Measurements from ENCODE around the gene MRPL40.
A peak's percentile ranks its signal among the peaks of the same experiment; 100 is the strongest.

Gene MRPL40

DNA sequence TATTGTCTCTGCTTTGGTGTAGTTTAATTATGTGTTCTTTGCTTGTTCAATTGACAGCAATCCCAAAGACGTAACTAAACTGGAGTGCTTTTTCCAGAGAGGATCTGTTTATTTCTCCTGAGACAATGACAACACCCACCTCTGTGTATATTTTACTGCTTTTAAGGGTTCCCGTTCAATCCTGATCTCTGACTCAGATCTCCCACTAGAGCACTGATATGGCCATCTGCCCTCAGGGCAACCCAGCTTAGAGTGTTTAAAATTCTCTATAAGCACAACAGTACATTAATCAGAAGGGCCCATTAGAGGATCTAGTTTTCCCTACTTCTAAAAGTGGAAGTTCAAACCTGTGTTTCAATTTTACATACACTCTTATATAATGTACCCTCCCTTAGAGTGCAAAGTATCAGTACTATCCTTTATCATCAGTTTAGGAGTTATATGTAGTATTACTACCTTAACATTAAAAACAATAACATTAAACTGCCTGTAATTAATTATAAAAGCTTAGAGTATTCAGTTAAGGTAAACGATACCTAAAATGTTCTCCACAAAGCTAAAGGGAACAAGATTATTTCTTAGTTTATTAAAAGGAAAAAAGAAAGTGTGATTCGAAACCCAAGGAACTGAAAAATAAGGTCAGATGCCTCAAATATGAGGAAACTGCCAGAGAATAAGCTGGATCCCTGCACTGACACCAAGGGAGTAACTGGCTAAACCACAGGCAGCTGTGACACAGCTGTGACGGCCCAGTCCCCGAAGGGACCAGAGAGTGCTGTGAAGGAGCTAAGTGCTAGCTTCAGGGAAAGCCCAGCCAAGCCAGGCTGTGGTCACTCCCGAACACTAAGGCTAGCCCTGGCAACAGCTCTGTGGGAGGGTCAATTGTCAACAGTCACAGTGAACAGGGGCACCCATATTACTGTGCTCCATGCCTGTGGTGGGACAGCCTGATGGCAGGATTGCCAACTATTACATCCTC is 31.4 kb downstream of the MRPL40 start:
- no peak for DNase-seq

DNA sequence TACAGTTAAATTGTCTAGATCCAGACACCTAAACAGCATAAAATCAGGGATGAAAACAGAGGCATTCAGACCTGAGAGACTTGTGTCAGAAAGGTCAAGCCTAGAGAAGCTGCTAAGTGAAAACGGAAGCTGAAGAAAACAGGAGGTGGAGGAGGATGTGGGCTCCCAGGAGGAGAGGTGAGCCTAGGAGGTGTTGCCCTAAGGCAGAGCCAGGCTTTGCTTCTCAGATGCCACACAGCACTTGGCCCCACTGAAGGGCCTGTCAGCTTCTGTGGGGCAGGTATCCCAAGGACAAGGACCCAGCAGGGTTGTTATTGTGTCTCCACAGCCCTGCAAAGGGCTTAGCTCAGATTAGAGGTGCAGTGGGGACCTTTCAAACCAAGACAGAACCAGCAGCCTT is 32.2 kb downstream of the MRPL40 start:
- DNase-seq, result no peak

DNA sequence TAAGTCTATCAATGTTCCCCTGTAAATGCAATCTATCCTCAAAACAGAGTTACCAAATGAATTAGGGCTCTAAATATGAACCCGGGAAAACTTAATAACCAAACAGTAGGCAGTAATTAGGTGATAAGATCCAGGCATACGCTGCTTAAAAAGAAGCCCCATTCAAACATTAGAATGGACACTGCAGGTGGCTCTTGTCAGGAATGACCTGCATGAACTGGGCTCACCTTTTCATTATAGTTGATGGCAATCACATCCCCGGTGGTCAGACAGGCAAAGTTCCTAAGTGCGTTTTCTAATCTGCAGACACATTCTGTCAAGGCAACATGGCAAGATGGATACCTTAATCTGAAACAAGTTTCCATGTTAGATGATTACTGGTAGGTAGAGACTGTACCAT is 32.6 kb downstream of the MRPL40 start:
- DNase-seq, result no peak

DNA sequence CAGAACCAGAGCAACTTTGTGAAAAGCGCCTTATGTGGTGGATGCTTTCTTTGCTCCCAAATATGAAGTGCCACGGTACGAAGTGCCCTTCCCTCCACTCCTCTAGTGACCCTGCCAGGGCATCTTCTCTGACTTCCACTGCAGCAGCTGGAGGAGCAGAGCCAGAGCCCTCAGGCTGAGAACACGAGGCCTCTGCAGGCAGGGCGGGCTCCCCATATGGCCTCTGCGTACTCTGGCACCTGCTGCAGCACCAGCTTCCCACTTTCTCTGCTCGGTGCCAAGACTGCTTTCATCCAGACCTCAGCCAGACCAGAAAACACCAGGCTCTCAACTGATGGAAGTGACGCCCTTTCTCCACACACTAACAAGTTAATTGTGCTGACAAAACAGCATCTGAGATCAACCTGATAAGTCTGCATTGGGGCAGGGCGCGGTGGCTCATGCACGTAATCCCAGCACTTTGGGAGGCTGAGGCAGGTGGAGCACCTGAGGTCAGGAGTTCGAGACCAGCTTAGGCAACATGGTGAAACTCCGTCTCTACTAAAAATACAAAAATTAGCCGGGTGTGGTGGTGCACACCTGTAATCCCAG is 33.9 kb downstream of the MRPL40 start:
- no peak for DNase-seq

DNA sequence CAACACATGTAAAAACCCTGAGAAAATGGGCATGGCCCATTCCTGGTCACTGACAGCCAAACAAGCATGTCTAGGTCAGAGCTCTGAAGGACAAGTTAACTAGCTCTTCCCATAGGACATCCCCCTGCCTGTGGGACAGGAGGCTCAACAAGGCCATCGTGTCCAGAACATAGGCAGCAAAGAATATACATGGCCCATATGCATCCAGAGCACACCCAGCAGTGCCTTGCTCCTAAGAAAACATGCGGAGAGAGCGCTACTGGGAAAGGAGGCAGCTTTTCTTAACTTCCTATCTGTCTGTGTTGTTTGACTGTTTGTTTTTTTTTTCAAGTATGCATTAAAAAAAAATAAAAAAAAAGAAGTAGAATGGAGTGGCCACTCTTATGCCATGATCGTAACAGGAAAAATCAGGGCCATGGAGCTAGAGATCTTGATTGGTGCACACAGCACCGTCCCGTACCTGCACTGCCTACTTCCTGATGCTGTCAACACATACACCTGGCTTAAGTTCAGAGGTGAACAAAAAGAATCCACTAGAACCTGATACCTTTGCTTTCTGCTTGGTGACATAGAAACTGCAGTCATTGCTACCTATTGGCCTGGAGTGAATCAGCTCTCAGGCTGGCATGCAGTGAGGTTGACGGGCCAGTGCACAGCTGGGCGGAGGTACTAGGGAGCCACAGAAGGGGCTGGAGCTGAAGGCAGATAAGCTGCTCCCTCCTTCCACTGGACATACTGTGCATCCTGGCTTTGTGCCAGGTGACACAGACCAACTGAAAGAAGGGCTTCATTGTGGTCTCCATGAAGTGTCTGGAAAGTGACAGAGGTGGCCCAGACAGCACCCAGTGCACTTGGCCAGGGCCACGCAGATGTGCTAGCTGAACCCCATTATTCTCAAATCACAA is 34.8 kb downstream of the MRPL40 start:
- no peak for DNase-seq

GRCh38 chr22:19467912-19468311 is 35.6 kb downstream of the MRPL40 start:
- no peak for DNase-seq

DNA sequence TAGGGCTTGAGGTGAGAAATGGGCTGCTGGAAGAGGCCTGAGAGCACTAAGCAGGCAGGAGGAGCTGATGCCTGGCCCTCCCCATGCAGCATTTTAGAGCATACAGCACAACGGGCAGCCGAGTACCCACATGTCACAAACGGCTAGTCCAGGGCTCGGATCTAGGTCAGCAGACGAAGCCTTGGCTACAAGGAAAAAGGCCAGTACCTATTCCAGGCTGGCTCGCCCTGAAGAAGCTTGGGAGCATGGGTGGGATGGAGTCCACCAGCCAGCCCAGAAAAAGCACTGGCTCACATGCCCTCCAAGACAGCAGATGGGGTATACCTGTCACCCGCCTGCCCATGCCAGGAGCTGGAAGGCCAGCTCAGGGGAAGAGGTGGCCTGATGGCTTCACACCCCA is 37.1 kb downstream of the MRPL40 start:
- no peak for DNase-seq

DNA sequence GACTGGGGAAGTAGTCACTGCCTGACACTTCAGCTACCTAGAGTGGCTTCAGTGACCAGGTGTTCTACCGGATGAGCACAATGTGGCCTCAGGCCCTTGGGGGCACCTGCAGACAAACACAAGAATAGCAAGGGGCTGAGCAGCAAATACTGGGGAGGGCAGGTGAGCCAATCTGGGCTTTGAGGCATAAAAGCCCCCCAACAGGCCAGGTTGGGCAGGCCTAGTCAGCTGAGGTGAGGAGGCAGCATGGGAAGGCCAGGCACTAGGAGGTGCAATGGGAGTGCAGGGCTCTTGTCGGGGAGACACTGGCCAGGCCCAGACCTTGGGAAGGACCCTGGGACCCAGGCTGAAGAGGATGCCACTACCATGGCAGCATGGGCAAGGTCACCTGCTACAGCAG is 37.7 kb downstream of the MRPL40 start:
- DNase-seq, result no peak

DNA sequence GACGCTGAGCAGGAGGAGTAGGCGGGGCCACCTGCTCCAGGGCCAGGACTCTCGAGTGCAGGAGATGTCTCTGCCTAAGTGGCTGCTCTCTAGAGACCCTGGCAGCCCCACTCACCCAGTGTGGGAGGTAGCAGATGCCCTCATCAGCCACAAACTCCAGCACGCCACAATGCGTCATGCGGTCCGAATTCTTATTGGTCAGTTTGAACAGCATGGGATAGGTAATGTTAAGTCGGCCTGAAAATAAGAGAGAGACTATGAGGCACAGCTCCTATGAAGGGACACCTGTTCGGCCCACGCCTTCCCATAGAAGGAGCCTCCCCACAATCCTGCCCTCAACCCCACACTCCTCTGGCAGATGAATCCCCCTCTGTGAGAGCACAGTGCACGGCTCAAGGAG is 39.2 kb downstream of the MRPL40 start:
- no peak for DNase-seq

GRCh38 chr22:19472233-19472632 is 39.9 kb downstream of the MRPL40 start:
- no peak for DNase-seq

DNA sequence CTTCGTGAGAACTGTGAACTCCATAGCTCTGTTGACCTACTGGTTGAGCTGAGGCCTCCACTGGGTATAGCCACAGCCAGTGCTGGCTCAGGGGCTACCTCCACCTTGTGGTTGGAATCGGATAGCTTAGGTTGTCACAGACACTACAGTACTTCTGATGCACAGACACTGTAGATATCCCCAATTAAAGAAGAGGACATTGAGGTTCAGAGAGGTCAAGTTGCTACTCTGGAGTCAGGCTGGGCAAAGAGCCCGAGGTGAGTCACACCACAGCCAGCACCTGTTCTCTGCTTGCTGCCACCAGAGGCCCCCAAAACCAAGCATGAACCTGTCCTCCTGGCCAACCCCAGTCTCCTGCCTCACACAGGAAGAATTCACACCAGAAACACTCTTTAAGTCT is 41.2 kb downstream of the MRPL40 start:
- DNase-seq, result no peak

DNA sequence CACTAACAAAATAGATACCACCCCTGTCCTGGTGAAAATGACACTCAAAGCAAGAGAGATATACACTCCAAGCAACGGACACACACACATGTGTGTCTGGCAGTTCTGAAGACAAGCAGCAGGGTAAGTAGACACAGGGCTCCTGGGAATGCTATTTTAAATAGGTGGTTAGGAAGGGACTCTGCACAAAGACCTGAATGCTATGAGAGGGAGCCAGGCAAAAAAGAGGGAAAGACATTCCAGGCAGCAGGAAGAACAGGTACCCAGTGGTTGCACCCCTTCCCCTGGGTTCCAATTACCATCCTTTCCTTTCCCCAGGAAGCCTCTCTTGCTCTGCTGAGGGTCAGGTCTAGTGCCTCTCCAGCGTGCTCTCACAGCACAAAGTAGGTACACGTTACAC is 43.7 kb downstream of the MRPL40 start:
- DNase-seq, result no peak

GRCh38 chr22:19477321-19478044 is 45.1 kb downstream of the MRPL40 start:
- peak in 1 of 2 donors; percentile 21 for DNase-seq

DNA sequence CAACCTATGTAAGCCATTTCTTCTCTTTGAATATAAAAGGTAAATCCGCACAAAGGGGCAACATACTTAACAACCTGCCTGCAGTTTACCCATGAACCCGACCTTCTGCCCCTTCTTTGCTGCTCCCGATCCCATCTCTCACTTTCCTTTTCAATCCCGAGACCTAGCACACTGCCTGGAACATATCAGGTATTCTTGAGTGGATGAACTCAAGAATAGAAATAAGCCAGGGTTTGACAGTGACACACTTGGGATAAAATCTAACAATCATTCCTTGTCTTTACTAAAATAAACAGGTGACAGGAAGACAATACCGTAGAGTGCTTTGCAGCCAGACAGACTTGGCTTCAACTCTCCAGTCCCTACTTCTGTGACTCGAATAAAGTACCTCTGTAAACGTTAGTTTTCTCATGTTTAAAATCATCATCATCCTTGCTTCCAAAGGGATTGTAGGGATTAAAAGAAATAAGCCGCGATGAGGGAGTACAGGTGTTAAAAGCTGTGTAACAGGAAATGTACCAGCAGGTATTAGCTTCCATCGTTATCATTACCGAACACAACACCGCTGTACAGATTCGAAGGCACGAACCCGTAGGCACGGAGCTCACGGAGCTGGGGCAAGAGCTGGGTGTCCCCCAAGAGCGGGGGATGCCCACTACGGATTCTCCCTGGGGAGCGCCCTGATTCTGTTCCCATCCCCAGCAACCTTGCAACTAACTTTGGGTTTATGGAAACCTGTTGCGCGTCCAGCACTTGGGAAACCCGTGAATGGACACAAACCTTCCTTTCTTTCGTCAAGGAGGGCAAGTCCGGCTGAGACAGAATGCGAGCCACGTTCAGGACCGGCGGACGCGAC is 45.9 kb downstream of the MRPL40 start:
- DNase-seq, result peak in 1 of 2 donors; percentile 21

DNA sequence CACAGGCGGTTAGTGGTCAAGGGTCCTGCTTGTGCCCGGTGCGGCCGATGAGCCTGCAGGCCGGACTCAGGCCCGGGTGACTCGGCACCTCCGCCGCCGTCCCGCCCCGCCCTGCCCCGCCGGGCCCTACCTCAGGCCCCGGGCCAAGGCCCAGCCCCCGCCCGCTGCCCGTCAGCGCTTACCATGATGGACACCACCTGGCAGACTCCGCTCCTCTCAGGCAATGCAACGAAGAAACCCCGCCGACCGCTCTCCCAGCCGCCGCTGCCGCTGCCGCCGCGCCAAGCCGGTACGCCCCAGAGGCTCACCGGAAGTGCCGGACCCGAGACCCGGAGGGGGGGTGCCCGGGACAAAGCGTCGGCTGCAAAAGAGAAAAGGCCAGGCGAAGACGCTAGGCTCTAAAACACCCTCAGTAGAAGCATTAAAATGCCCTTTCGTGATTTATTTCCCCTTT is 46.6 kb downstream of the MRPL40 start, which contains the start of gene UFD1:
Gene UFD1, minus strand, starts transcription at position 293 of the 454 bp plus-strand sequence. Its CDS starts 108 bp downstream, at position 185.
- DNase-seq, result peak; percentile 83 to 86

- DNase-seq, result peak; percentile 96 to 97
Observed at GRCh38 chr22:19479355-19480172, 47.2 kb downstream of the MRPL40 start, which contains the start of gene CDC45. Gene CDC45 (plus strand): TSS chr22:19479920. CDS start chr22:19479969, 49 bp downstream.

DNA sequence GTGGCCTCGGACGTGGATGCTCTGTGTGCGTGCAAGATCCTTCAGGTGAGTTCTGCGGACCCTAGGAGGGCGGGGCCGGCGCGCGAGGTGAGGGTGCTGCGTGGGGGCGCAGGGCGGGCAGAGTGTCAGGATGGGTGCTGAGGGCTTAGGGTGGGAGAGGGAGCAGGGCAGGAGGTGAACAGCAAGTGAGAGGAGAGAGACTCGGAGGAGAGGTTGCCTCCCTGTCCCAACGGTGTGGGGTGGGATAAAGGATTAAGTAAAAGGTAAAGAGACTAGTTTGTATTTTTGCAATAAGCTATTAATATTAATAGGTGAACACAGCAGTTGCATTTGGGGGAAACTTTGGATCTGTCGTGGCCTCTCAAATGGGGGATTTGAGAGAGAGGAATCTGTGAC is 47.8 kb downstream of the MRPL40 start:
- no peak for DNase-seq

- DNase-seq, result no peak
Observed at GRCh38 chr22:19480789-19481188, 48.4 kb downstream of the MRPL40 start.

- no peak for DNase-seq
Observed at GRCh38 chr22:19482297-19482696, 50.0 kb downstream of the MRPL40 start.
